ENCODE results near the gene ZER1.

ZER1 gene

GRCh38 chr9:128689293-128689774, 82.4 kb downstream of the ZER1 start:
- Histone ChIP-seq H3K9me3 (ENCODE audit: insufficient read depth, low read length) (no peaks in the 10 kb centered on the region), H3K4me3 (ENCODE audit: insufficient read depth, low read length, poor library complexity, severe bottlenecking) (peak overlapping the region; percentile 56), H3K36me3 (ENCODE audit: low read length) (peaks cover 40% of the 10 kb centered on the region), H3K9ac (ENCODE audit: low read length) (peak overlapping the region; percentile 68), H2AFZ (ENCODE audit: low read depth, low read length, severe bottlenecking) (no peak overlapping the region), H3K4me2 (ENCODE audit: low read depth, low read length, poor library complexity, severe bottlenecking) (peak overlapping the region; percentile 21), H3K27ac (ENCODE audit: low read depth, low read length) (peak overlapping the region; percentile 75), H3K79me2 (ENCODE audit: insufficient read depth, low read length) (peaks cover 80% of the 10 kb centered on the region), H3K27me3 (ENCODE audit: low read length) (no peaks in the 10 kb centered on the region), H4K20me1 (ENCODE audit: low read depth, low read length) (peaks cover 22% of the 10 kb centered on the region), H3F3A (ENCODE audit: insufficient read depth) (peaks cover 65% of the 10 kb centered on the region), H3K9me2 (replicated peaks; ENCODE audit: insufficient read depth, low read length) (no peaks in the 10 kb centered on the region)
- no peak for TF ChIP-seq CTCF (IDR thresholded peaks at IDR 0.05; ENCODE audit: insufficient read depth, low read length, poor library complexity, severe bottlenecking)
- no peak for TF ChIP-seq EZH2phosphoT487 (conservative IDR thresholded peaks at IDR 0.05; ENCODE audit: low read length)

GRCh38 chr9:128688501-128689292, 83.0 kb downstream of the ZER1 start, which contains the start of gene SET:
SET (plus strand) TSS chr9:128689222; CDS start chr9:128689583, 361 bp downstream.
- peaks cover 64% of the 10 kb centered on the region for H3F3A ChIP-seq (ENCODE audit: insufficient read depth)
- H3K9ac ChIP-seq (ENCODE audit: low read length), result peak within 1 kb of the TSS; percentile 96
- H3K4me2 ChIP-seq (ENCODE audit: low read depth, low read length, poor library complexity, severe bottlenecking), result peak within 1 kb of the TSS; percentile 79
- peak within 1 kb of the TSS; percentile 15 for H2AFZ ChIP-seq (ENCODE audit: low read depth, low read length, severe bottlenecking)
- H3K27ac ChIP-seq (ENCODE audit: low read depth, low read length), result peak within 1 kb of the TSS; percentile 97
- H3K27me3 ChIP-seq (ENCODE audit: low read length), result no peaks in the 10 kb centered on the region
- peaks cover 33% of the 10 kb centered on the region for H3K36me3 ChIP-seq (ENCODE audit: low read length)
- peaks cover 84% of the 10 kb centered on the region for H3K79me2 ChIP-seq (ENCODE audit: insufficient read depth, low read length)
- H4K20me1 ChIP-seq (ENCODE audit: low read depth, low read length), result peaks cover 22% of the 10 kb centered on the region
- no peak for TF ChIP-seq EZH2phosphoT487 (conservative IDR thresholded peaks at IDR 0.05; ENCODE audit: low read length)
- TF ChIP-seq CTCF (IDR thresholded peaks at IDR 0.05; ENCODE audit: insufficient read depth, low read length, poor library complexity, severe bottlenecking), result no peak
- peak within 1 kb of the TSS; percentile 81 for H3K4me3 ChIP-seq (ENCODE audit: insufficient read depth, low read length, poor library complexity, severe bottlenecking)
- H3K9me3 ChIP-seq (ENCODE audit: insufficient read depth, low read length), result no peaks in the 10 kb centered on the region
- no peaks in the 10 kb centered on the region for H3K9me2 ChIP-seq (replicated peaks; ENCODE audit: insufficient read depth, low read length)

GRCh38 chr9:128687453-128687852, 84.3 kb downstream of the ZER1 start:
- peak overlapping the region; percentile 97 for H3K27ac ChIP-seq (ENCODE audit: low read depth, low read length)
- peak overlapping the region; percentile 96 for H3K9ac ChIP-seq (ENCODE audit: low read length)
- no peak overlapping the region for H2AFZ ChIP-seq (ENCODE audit: low read depth, low read length, severe bottlenecking)
- no peaks in the 10 kb centered on the region for H3K27me3 ChIP-seq (ENCODE audit: low read length)
- H3K4me3 ChIP-seq (ENCODE audit: insufficient read depth, low read length, poor library complexity, severe bottlenecking), result peak overlapping the region; percentile 45
- H3K36me3 ChIP-seq (ENCODE audit: low read length), result peaks cover 21% of the 10 kb centered on the region
- no peaks in the 10 kb centered on the region for H3K9me2 ChIP-seq (replicated peaks; ENCODE audit: insufficient read depth, low read length)
- peaks cover 12% of the 10 kb centered on the region for H4K20me1 ChIP-seq (ENCODE audit: low read depth, low read length)
- H3K4me2 ChIP-seq (ENCODE audit: low read depth, low read length, poor library complexity, severe bottlenecking), result peak overlapping the region; percentile 74
- TF ChIP-seq EZH2phosphoT487 (conservative IDR thresholded peaks at IDR 0.05; ENCODE audit: low read length), result no peak
- TF ChIP-seq CTCF (IDR thresholded peaks at IDR 0.05; ENCODE audit: insufficient read depth, low read length, poor library complexity, severe bottlenecking), result no peak
- H3K79me2 ChIP-seq (ENCODE audit: insufficient read depth, low read length), result peaks cover 81% of the 10 kb centered on the region
- peaks cover 59% of the 10 kb centered on the region for H3F3A ChIP-seq (ENCODE audit: insufficient read depth)
- H3K9me3 ChIP-seq (ENCODE audit: insufficient read depth, low read length), result no peaks in the 10 kb centered on the region

Data from SU-DHL-6 (cell line).